Esophagus squamous epithelium (tissue), 4 donors: ENCODE results near the gene C22orf31.

Experiments
- CTCF ChIP-seq, 6 experiments: fragments of 450-650 bp in 4 of 6; fragments of 200-600 bp in 2 of 6; sonication (generic) in 2 of 6; IDR thresholded peaks; one replicate each; pipeline ENCODE4 v1.5.1; 2016 to 2019; ENCODE audit warnings: antibody characterized with exemption in 6 of 6, mild to moderate bottlenecking in 4 of 6, moderate library complexity in 4 of 6
- POLR2A ChIP-seq, 4 donors: fragments of 450-650 bp; IDR thresholded peaks; one replicate each; pipeline ENCODE4 v1.6.1; 2017; ENCODE audit warnings: antibody characterized with exemption in 4 of 4, mild to moderate bottlenecking in 4 of 4, moderate library complexity in 3 of 4

- TF ChIP-seq CTCF (IDR thresholded peaks at IDR 0.05) (no peak), POLR2A (IDR thresholded peaks at IDR 0.05) (no peak)
Observed at GRCh38 chr22:29044657-29045176, 16.9 kb downstream of the C22orf31 start.
